ENCODE data around the gene LARP4B. TPM values are rescaled to one million over a fixed set of nuclear protein-coding genes. Genes with fewer than 3 reads are reported as not detected.
A peak's percentile ranks its signal among the peaks of the same experiment; 100 is the strongest.

Gene LARP4B
- total and polyA plus RNA-seq, 2 of the 13 experiments (the other 11 are each of a cell fraction or from before 2014, with no cell fraction given): 19.5 to 30.2 TPM

GRCh38 chr10:971150-971542 lies 39.6 kb upstream of the LARP4B start (continued):
- TF ChIP-seq UBTF (CRISPR knock-in tag; IDR thresholded peaks at IDR 0.05): no peak
- TF ChIP-seq MYNN (CRISPR knock-in tag; IDR thresholded peaks at IDR 0.05; ENCODE audit: low read depth): no peak
- TF ChIP-seq PHF8 (CRISPR knock-in tag; IDR thresholded peaks at IDR 0.05): no peak
- TF ChIP-seq TEAD2 (CRISPR knock-in tag; IDR thresholded peaks at IDR 0.05): no peak
- no peak for TF ChIP-seq GABPA (IDR thresholded peaks at IDR 0.05; ENCODE audit: low read depth, low read length)
- no peak for TF ChIP-seq GABPA (CRISPR knock-in tag; IDR thresholded peaks at IDR 0.05; ENCODE audit: low read depth)
- no peak for TF ChIP-seq ZNF292 (CRISPR knock-in tag; IDR thresholded peaks at IDR 0.05; ENCODE audit: borderline replicate concordance, low read depth)
- TF ChIP-seq ZKSCAN5 (CRISPR knock-in tag; IDR thresholded peaks at IDR 0.05): no peak
- TF ChIP-seq MNT (IDR thresholded peaks at IDR 0.05): no peak
- TF ChIP-seq TRIM22 (IDR thresholded peaks at IDR 0.05): no peak
- no peak for TF ChIP-seq FOXC1 (CRISPR knock-in tag; IDR thresholded peaks at IDR 0.05; ENCODE audit: borderline replicate concordance)
- TF ChIP-seq SIX1 (CRISPR knock-in tag; IDR thresholded peaks at IDR 0.05; ENCODE audit: borderline replicate concordance): no peak
- TF ChIP-seq ZNF788 (CRISPR knock-in tag; IDR thresholded peaks at IDR 0.05; ENCODE audit: borderline replicate concordance): peak; percentile 28; the same call in 1 of the 2 replicates
- TF ChIP-seq ZNF660 (CRISPR knock-in tag; IDR thresholded peaks at IDR 0.05; ENCODE audit: borderline replicate concordance, low read depth): no peak
- no peak for TF ChIP-seq ZNF225 (CRISPR knock-in tag; IDR thresholded peaks at IDR 0.05)
- TF ChIP-seq ZNF891 (CRISPR knock-in tag; IDR thresholded peaks at IDR 0.05): no peak
- TF ChIP-seq ZFP62 (CRISPR knock-in tag; IDR thresholded peaks at IDR 0.05): no peak
- TF ChIP-seq BORCS8-MEF2B (CRISPR knock-in tag; IDR thresholded peaks at IDR 0.05): no peak
- no peak for TF ChIP-seq NR3C1 (CRISPR knock-in tag; IDR thresholded peaks at IDR 0.05)
- no peak for TF ChIP-seq ATAD3A (CRISPR knock-in tag; IDR thresholded peaks at IDR 0.05)
- TF ChIP-seq TBX2 (CRISPR knock-in tag; IDR thresholded peaks at IDR 0.05; ENCODE audit: borderline replicate concordance): peak; percentile 2; the same call in 1 of the 2 replicates
- no peak for TF ChIP-seq SMYD3 (CRISPR knock-in tag; IDR thresholded peaks at IDR 0.05)
- TF ChIP-seq ELF1 (CRISPR knock-in tag; IDR thresholded peaks at IDR 0.05): 0 out of 2 replicates have a peak, but pooled peaks have one; percentile 24
- no peak for TF ChIP-seq FOXO4 (CRISPR knock-in tag; conservative IDR thresholded peaks at IDR 0.05)
- no peak for TF ChIP-seq ZNF12 (CRISPR knock-in tag; IDR thresholded peaks at IDR 0.05)
- no peak for TF ChIP-seq HNRNPH1 (optimal IDR thresholded peaks at IDR 0.05; ENCODE audit: low read depth, low read length)
- TF ChIP-seq TMF1 (CRISPR knock-in tag; IDR thresholded peaks at IDR 0.05; ENCODE audit: low read depth): no peak
